Measurements from ENCODE around the gene SH3BP1.
A peak's percentile ranks its signal among the peaks of the same experiment; 100 is the strongest.

The SH3BP1 gene

GRCh38 chr22:37658133-37659065 is 18.9 kb downstream of the SH3BP1 start, which contains the start of gene PDXP:
PDXP (plus strand) TSS chr22:37658723; CDS start chr22:37658783, 60 bp downstream.
- TF ChIP-seq CTCF (IDR thresholded peaks at IDR 0.05; ENCODE audit: low read depth, low read length), result no peak
- peak within 1 kb of the TSS; percentile 72 for H3K4me3 ChIP-seq (ENCODE audit: low read depth, low read length)

GRCh38 chr22:37659066-37659896 is 19.8 kb downstream of the SH3BP1 start:
- TF ChIP-seq CTCF (IDR thresholded peaks at IDR 0.05; ENCODE audit: low read depth, low read length), result no peak
- peak overlapping the region; percentile 72 for H3K4me3 ChIP-seq (ENCODE audit: low read depth, low read length)

- no peak for TF ChIP-seq CTCF (IDR thresholded peaks at IDR 0.05; ENCODE audit: low read depth, low read length)
- peak overlapping the region; percentile 72 for H3K4me3 ChIP-seq (ENCODE audit: low read depth, low read length)
Observed at GRCh38 chr22:37659897-37660708, 20.6 kb downstream of the SH3BP1 start.

GRCh38 chr22:37660709-37661045 is 21.2 kb downstream of the SH3BP1 start:
- no peak for TF ChIP-seq CTCF (IDR thresholded peaks at IDR 0.05; ENCODE audit: low read depth, low read length)
- no peak overlapping the region for H3K4me3 ChIP-seq (ENCODE audit: low read depth, low read length)

- H3K4me3 ChIP-seq (ENCODE audit: low read depth, low read length), result no peak overlapping the region
- peak; percentile 38; the same call in 1 of the 2 replicates for TF ChIP-seq CTCF (IDR thresholded peaks at IDR 0.05; ENCODE audit: low read depth, low read length)
Observed at GRCh38 chr22:37661160-37661924, 21.9 kb downstream of the SH3BP1 start.

- no peak overlapping the region for H3K4me3 ChIP-seq (ENCODE audit: low read depth, low read length)
Observed at GRCh38 chr22:37662039-37662438, 22.6 kb downstream of the SH3BP1 start.

More at GRCh38 chr22:37662039-37662438, 22.6 kb downstream of the SH3BP1 start:
- no peak for TF ChIP-seq CTCF (IDR thresholded peaks at IDR 0.05; ENCODE audit: low read depth, low read length)

Measured in WI38 (cell line).